GM23338 (cell line): ENCODE results near the gene CRIP3. TPM values are rescaled to one million over a fixed set of nuclear protein-coding genes. Genes with fewer than 3 reads are reported as not detected.

Experiments
- JUNB ChIP-seq: IDR thresholded peaks from one replicate; pipeline ENCODE4 v1.6.1; 2016; ENCODE audit warnings: antibody characterized with exemption; ENCODE audit not compliant: unreplicated experiment
- NANOG ChIP-seq: IDR thresholded peaks from 2 replicates; pipeline ENCODE4 v1.6.1; 2016; ENCODE audit warnings: antibody characterized with exemption, borderline replicate concordance
- POLR2AphosphoS5 ChIP-seq: IDR thresholded peaks from 2 replicates; pipeline ENCODE4 v1.6.1; 2016; ENCODE audit warnings: antibody characterized with exemption, low read depth
- REST ChIP-seq: IDR thresholded peaks from one replicate; pipeline ENCODE4 v1.6.1; 2018; ENCODE audit warnings: antibody characterized with exemption; ENCODE audit not compliant: unreplicated experiment
- ZNF462 ChIP-seq: fragments of 250-450 bp; sonication (Bioruptor Pico); IDR thresholded peaks from 2 replicates; pipeline ENCODE4 v1.5.0; 2020; ENCODE audit warnings: mild to moderate bottlenecking, moderate library complexity
- polyA plus RNA-seq: library from polyadenylated mRNA; unstranded; fragments of >200 nt; fragmentation: Nextera tagmentation; extraction: Ambion mirVana; gene quantifications from 2 replicates; pipeline ENCODE4 v1.2.1, GENCODE V29; 2016
- total RNA-seq: library from RNA; depleted of rRNA; stranded (reverse); fragments of >200 nt; shearing (Covaris generic); gene quantifications from 2 replicates; pipeline ENCODE4 v1.2.3, GENCODE V29; 2014

The CRIP3 gene
- total and polyA plus RNA-seq, 2 experiments from 2014 or later, result 22.0 to 36.0 TPM

GRCh38 chr6:43258807-43259686 is 49.6 kb downstream of the CRIP3 start (continued):
- no peak for TF ChIP-seq ZNF462 (CRISPR knock-in tag)
- TF ChIP-seq NANOG, result no peak
- TF ChIP-seq POLR2AphosphoS5, result no peak
- TF ChIP-seq JUNB, result no peak
- TF ChIP-seq REST, result no peak
